ENCODE data around the gene PRDX2.
A peak's percentile ranks its signal among the peaks of the same experiment; 100 is the strongest.

Gene PRDX2

DNA sequence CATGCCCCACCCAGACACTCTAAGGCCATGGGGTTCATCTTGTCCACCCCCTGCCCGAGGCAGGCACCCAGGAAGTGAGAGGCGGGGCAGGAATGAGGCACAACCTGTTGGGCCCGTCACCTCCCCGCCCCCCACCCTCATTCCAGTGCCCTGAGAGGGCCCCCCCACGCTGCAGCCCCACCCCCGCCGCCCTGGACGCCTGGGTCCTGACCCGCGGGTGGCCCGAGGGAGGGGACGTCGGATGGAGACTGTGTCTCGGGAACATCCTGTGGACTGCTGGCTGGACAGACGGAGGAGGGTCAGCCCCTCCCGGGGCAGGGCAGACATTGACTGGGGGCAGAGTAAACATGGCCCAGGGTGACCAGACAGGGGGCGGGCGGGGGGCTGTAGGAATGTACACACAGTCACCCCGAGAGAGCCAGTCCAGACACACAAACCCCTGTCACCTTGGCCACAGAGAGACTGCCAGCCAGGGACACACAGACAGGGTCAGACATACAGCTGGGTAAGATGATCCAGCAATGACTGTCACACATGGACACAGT, 17.7 kb downstream of the PRDX2 start:
- Histone ChIP-seq H3K9ac (ENCODE audit: low read length) (peak overlapping the region; percentile 68), H3K36me3 (ENCODE audit: control insufficient read depth, insufficient read depth, low read length, severe bottlenecking) (no peaks in the 10 kb centered on the region), H3K4me1 (ENCODE audit: control insufficient read depth, insufficient read depth, low read length) (peaks cover 60% of the 10 kb centered on the region), H3K9me3 (ENCODE audit: control insufficient read depth, low read length) (no peaks in the 10 kb centered on the region), H3K27me3 (replicated peaks; ENCODE audit: control insufficient read depth, insufficient read depth, low read length) (no peaks in the 10 kb centered on the region), H3K4me3 (ENCODE audit: low read length) (no peak overlapping the region)
- DNase-seq (ENCODE audit: low read depth): peak; percentile 45

DNA sequence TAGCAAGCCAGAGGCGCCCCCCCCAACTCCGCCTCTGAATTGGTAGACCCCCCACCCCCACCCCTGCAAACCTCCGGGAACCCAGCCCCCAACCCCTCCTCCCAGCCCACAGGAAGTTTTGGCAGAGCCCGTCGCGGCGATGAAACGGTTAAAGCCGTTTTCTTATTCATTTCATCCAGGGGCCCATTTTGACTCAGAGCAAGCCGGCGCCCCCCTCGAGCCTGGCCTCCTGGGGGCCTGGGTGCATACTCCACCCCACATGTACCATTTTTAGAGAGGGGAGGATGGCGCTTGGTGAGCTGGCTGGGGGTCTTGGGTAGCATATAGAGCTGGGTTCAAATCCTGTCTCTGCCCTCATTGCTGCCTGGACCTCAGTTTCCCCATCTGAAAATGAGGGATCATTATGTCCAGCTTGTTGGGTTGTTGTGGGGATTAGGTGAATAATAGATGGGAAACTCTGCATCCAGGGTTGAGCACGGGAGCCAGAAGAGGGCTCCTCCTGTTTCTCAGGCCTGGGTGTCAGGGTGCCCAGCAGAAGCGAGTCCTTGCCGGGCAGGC, 18.2 kb downstream of the PRDX2 start:
- H3K9ac ChIP-seq (ENCODE audit: low read length): peak overlapping the region; percentile 87
- no peak for DNase-seq (ENCODE audit: low read depth)
- no peaks in the 10 kb centered on the region for H3K36me3 ChIP-seq (ENCODE audit: control insufficient read depth, insufficient read depth, low read length, severe bottlenecking)
- H3K9me3 ChIP-seq (ENCODE audit: control insufficient read depth, low read length): no peaks in the 10 kb centered on the region
- peaks cover 60% of the 10 kb centered on the region for H3K4me1 ChIP-seq (ENCODE audit: control insufficient read depth, insufficient read depth, low read length)
- no peaks in the 10 kb centered on the region for H3K27me3 ChIP-seq (replicated peaks; ENCODE audit: control insufficient read depth, insufficient read depth, low read length)
- no peak overlapping the region for H3K4me3 ChIP-seq (ENCODE audit: low read length)

DNA sequence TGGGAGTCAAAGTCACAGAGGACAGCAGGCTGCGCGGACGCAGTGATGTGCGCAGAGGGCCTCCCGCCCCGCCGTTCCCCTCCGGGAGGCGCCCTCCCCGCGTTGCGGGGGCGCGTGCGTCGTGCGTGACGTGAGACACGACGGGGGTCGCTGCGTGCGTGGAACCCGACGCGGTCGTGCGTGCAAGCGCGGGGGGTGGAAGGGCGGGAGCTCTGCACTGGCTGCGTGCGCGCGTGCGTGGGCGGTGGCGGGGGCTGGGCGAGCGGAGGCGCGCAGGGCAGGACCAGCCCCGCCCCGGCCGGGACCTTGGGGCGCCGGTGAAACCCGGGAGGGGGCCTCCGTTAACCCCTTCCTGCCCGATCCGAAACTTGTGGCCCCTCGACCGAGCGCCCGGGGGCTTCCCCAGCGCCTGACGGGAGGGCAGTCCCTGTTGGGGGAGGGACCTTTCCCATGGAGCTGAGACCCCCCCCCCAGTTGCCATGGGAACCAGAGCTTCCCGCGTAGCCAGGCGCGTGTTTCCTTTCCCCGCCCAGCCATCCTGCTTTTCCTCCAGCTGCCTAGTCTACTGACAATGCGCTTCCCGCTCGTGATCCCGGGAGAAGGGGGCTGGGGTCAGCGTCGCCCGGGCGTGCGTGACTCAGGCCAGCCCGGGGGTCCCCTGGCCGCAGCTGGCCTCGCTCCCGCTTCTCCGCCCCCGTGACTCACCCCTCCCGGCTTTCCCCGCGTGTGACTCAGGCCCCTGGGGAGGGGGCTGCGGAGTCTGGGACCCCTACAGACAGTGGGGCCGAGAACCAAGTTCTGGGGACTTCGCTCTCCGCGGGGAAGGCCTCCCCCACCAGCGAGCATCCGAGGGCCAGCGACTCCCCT, 18.9 kb downstream of the PRDX2 start:
- peak; percentile 89 for DNase-seq (ENCODE audit: low read depth)
- Histone ChIP-seq H3K4me1 (ENCODE audit: control insufficient read depth, insufficient read depth, low read length) (peaks cover 59% of the 10 kb centered on the region), H3K27me3 (replicated peaks; ENCODE audit: control insufficient read depth, insufficient read depth, low read length) (no peaks in the 10 kb centered on the region), H3K9ac (ENCODE audit: low read length) (peak overlapping the region; percentile 87), H3K36me3 (ENCODE audit: control insufficient read depth, insufficient read depth, low read length, severe bottlenecking) (no peaks in the 10 kb centered on the region), H3K9me3 (ENCODE audit: control insufficient read depth, low read length) (no peaks in the 10 kb centered on the region), H3K4me3 (ENCODE audit: low read length) (peak overlapping the region; percentile 80)

DNA sequence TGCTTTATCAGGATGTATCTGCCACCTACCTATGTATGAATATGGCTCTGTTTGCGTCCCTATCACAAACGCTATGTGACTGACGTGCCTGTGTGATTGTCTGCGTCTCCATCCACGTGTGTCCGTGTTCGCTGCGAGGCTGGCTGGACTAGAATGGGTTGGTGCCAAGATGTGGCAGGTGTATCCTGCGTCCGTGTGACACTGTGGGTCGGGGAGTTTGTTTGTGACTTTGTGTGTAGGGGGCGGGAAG, 19.5 kb downstream of the PRDX2 start:
- Histone ChIP-seq H3K36me3 (ENCODE audit: control insufficient read depth, insufficient read depth, low read length, severe bottlenecking) (no peaks in the 10 kb centered on the region), H3K4me1 (ENCODE audit: control insufficient read depth, insufficient read depth, low read length) (peaks cover 58% of the 10 kb centered on the region), H3K27me3 (replicated peaks; ENCODE audit: control insufficient read depth, insufficient read depth, low read length) (no peaks in the 10 kb centered on the region), H3K9me3 (ENCODE audit: control insufficient read depth, low read length) (no peaks in the 10 kb centered on the region), H3K9ac (ENCODE audit: low read length) (peak overlapping the region; percentile 87), H3K4me3 (ENCODE audit: low read length) (peak overlapping the region; percentile 80)
- no peak for DNase-seq (ENCODE audit: low read depth)

DNA sequence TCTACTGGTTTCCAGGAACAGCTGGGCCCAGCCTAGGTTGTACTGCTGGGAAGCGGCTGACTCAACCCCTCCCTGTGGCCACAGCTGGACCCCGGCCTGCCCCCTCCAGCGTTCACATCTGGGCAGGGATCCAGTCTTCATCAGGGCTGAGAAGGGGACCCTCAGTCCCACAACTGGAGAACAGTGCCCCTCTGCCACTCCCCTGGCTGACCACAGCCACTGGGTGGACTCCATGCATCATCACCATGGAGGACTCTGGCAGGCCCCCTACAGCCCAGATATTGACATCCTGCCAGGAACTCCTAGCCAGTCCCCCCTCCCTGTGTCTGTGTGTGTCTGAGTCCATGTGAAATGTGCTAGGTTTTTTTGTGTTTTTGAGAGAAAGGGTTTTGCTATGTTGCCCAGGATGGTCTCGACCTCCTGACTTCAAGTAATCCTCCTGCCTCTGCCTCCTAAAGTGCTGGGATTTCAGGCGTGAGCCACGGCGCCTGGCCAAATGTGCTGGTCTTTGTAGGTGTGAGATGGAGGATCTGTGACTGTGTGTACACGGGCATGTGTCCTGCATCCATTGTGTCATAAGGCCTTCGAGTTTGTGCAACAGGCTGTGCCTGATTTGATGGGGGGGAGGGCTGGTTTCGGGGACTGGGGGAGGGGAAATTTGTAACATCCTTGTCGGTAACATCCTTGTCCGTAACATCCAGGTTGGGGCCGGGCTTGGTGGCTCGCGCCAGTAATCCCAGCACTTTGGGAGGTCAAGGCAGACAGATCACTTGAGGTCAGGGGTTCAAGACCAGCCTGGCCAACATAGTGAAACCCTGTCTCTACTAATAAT, 22.2 kb downstream of the PRDX2 start:
- DNase-seq (ENCODE audit: low read depth): peak; percentile 87
- Histone ChIP-seq H3K4me1 (ENCODE audit: control insufficient read depth, insufficient read depth, low read length) (peaks cover 50% of the 10 kb centered on the region), H3K4me3 (ENCODE audit: low read length) (peak overlapping the region; percentile 83), H3K36me3 (ENCODE audit: control insufficient read depth, insufficient read depth, low read length, severe bottlenecking) (no peaks in the 10 kb centered on the region), H3K9me3 (ENCODE audit: control insufficient read depth, low read length) (no peaks in the 10 kb centered on the region), H3K9ac (ENCODE audit: low read length) (peak overlapping the region; percentile 92), H3K27me3 (replicated peaks; ENCODE audit: control insufficient read depth, insufficient read depth, low read length) (no peaks in the 10 kb centered on the region)

DNA sequence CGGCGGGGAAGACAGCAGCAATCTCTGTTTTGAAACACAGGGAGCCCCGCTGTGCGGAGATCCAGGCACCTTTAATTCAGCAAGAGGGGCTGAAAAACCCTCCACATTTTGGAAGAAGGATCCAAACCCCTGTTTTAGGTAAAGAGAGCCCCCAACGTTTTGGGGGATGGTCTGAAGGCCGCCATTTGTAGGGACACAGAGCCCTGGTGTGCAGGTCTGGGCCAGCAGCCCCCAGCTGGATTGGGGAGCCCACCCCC, 22.8 kb downstream of the PRDX2 start:
- DNase-seq (ENCODE audit: low read depth): no peak
- Histone ChIP-seq H3K27me3 (replicated peaks; ENCODE audit: control insufficient read depth, insufficient read depth, low read length) (no peaks in the 10 kb centered on the region), H3K4me3 (ENCODE audit: low read length) (peak overlapping the region; percentile 83), H3K4me1 (ENCODE audit: control insufficient read depth, insufficient read depth, low read length) (peaks cover 56% of the 10 kb centered on the region), H3K36me3 (ENCODE audit: control insufficient read depth, insufficient read depth, low read length, severe bottlenecking) (no peaks in the 10 kb centered on the region), H3K9me3 (ENCODE audit: control insufficient read depth, low read length) (no peaks in the 10 kb centered on the region), H3K9ac (ENCODE audit: low read length) (peak overlapping the region; percentile 92)

DNA sequence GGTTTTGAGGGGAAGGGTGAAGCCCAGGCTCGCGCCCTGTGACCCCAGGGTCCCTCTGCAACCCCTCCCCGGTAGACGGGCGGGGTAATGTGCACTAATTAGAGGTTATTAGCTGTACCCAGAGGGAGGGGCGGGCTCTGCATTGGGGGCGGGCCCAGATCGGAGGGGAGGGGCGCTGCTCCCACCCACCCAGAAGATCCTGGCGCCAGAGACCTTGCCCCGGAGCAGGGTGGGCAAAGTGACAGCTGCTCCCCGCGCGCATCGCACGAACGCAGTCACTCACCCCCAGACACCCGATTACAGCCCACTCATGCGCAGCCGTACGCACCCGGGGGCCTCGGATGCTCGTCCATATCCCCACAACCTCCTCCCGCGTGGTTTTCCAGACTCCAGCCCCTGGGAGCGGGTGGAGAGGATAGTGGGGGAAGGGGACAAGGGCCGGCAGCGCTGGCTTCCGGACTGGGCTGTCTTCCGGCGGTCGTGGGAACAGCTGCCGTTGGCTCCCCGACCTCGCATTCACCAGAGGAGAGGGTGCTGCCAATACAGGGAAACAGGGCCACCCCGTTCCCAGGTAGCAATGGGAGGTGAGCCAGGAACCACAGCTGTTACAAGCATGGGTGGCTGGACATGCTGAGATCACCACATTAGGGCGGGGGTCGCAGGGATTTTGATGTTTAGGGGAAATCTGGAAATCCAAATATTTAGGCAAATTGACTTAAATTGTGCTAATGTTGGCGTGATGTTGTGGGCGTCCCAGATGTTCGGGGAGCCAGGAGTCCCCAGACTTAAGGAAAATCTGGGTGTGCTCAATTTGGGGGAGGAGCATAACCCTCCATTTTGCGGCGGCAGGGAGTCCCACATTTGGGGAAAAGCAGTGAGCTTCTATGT, 23.3 kb downstream of the PRDX2 start:
- Histone ChIP-seq H3K27me3 (replicated peaks; ENCODE audit: control insufficient read depth, insufficient read depth, low read length) (no peaks in the 10 kb centered on the region), H3K36me3 (ENCODE audit: control insufficient read depth, insufficient read depth, low read length, severe bottlenecking) (no peaks in the 10 kb centered on the region), H3K9me3 (ENCODE audit: control insufficient read depth, low read length) (no peaks in the 10 kb centered on the region), H3K9ac (ENCODE audit: low read length) (peak overlapping the region; percentile 92), H3K4me1 (ENCODE audit: control insufficient read depth, insufficient read depth, low read length) (peaks cover 57% of the 10 kb centered on the region), H3K4me3 (ENCODE audit: low read length) (peak overlapping the region; percentile 83)
- DNase-seq (ENCODE audit: low read depth): peak; percentile 85

DNA sequence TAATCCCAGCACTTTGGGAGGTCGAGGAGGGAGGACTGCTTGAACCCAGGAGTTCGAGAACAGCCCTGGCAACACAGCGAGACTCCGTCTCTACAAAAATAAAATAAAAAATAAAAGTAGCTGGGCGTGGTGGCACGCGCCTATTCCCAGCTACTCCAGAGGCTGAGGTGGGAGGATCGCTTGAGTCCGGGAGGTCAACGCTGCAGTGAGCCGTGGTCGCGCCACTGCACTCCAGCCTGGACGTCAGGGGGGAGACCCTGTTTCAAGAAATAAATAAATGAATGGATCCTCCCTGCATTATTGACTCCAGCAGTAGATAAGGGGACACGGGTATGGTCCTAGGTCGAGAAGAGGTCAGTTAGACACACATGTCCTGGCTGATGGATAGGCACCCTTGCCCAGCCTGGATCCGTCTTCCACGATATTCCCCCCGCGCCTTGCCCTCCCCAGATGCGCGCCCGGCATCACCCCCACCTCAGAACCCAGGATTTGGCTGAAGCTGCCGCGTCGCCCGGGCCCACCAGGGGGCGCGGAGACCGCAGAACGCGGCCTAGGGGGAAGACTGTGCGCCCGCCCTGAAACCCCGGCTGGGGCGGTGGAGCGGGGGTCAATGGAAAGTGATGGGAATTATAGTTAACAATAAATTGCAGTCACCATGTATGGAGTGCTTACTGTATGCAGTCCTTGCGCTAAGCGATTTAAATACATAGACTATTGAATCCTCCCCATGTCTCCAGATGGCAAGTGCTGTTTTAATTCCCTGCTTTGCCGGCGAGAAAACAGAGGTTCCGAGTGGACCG, 24.2 kb downstream of the PRDX2 start:
- peak; percentile 95 for DNase-seq (ENCODE audit: low read depth)
- Histone ChIP-seq H3K4me1 (ENCODE audit: control insufficient read depth, insufficient read depth, low read length) (peaks cover 60% of the 10 kb centered on the region), H3K36me3 (ENCODE audit: control insufficient read depth, insufficient read depth, low read length, severe bottlenecking) (no peaks in the 10 kb centered on the region), H3K9me3 (ENCODE audit: control insufficient read depth, low read length) (no peaks in the 10 kb centered on the region), H3K4me3 (ENCODE audit: low read length) (peak overlapping the region; percentile 83), H3K9ac (ENCODE audit: low read length) (peak overlapping the region; percentile 92), H3K27me3 (replicated peaks; ENCODE audit: control insufficient read depth, insufficient read depth, low read length) (no peaks in the 10 kb centered on the region)

DNA sequence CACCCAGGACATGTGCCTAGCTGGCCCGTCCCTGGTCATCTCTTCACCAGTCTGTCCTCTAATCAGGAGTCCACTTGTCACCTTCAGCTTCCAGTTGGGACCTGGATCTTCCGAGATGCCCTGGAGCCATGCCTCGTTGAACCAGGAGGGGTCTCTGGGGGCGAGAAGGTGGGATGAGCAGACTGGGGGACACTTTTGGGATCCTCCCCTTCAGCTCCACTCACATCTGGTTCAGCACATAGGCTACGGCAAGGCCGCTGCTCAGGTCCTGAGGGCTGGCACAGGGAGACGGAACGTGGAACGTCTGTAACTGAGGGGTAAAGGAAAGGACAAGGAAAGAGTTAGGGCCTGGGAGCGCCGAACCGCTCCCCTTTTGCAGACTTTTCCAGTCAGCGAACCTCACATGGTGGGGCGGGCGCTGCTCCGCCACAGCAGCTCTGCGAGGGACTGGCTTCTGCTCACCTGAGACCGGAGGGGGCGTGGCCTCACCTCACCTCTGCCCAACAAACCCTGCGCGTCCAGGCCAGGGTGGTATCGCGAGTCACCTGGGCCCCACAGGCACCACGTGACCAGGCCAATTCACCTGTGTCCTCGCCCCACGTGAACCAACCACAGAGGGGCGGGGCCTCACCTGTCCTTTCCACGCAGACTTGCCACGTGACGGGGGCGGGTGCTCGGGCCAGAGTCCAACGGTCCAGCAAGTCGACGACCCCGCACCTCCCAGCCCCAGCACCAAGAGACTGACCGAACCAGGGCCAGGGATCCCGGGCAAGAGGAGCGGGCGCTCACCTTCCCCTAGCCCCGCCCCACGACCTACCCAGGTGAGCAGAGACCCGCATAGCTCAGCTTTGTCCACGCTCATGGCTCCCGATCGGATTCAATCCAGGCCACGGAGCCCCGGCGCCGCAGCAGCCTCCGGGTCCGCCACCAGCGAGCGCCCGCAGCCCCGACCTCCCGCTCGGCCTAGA, 26.7 kb downstream of the PRDX2 start, which contains the start of gene HOOK2:
Gene HOOK2 (minus strand): TSS at position 965 of the 968 bp plus-strand sequence. CDS start 103 bp downstream, at position 862.
- peaks cover 8% of the 10 kb centered on the region for H3K36me3 ChIP-seq (ENCODE audit: control insufficient read depth, insufficient read depth, low read length, severe bottlenecking)
- peak within 1 kb of the TSS; percentile 92 for H3K9ac ChIP-seq (ENCODE audit: low read length)
- no peaks in the 10 kb centered on the region for H3K9me3 ChIP-seq (ENCODE audit: control insufficient read depth, low read length)
- DNase-seq (ENCODE audit: low read depth): no peak
- peaks cover 59% of the 10 kb centered on the region for H3K4me1 ChIP-seq (ENCODE audit: control insufficient read depth, insufficient read depth, low read length)
- peak within 1 kb of the TSS; percentile 90 for H3K4me3 ChIP-seq (ENCODE audit: low read length)
- no peaks in the 10 kb centered on the region for H3K27me3 ChIP-seq (replicated peaks; ENCODE audit: control insufficient read depth, insufficient read depth, low read length)
